GM13976 (cell line): ENCODE measurements around the gene SNED1.
A peak's percentile ranks its signal among the peaks of the same experiment; 100 is the strongest.

Experiments
- DNase-seq: peaks from one replicate; pipeline ENCODE4 v3.0.0; 2012; ENCODE audit warnings: low spot score
- in situ Hi-C: fragments of 300-500 bp; cut with MboI; formaldehyde crosslinking; loops from one replicate; pipeline ENCODE4 v1.12.0; 2022; ENCODE audit warnings: low sequenced_read_pairs, mixed read lengths, inconsistent platforms; ENCODE audit not compliant: unreplicated experiment
- TF ChIP-seq, protein P1 (sequence below): IDR thresholded peaks from 2 replicates; pipeline ENCODE4 v1.5.1; 2012; ENCODE audit warnings: borderline replicate concordance, mild to moderate bottlenecking; ENCODE audit not compliant: insufficient read depth; ENCODE audit errors: extremely low read depth, missing control alignments, control extremely low read depth

The SNED1 gene

DNA sequence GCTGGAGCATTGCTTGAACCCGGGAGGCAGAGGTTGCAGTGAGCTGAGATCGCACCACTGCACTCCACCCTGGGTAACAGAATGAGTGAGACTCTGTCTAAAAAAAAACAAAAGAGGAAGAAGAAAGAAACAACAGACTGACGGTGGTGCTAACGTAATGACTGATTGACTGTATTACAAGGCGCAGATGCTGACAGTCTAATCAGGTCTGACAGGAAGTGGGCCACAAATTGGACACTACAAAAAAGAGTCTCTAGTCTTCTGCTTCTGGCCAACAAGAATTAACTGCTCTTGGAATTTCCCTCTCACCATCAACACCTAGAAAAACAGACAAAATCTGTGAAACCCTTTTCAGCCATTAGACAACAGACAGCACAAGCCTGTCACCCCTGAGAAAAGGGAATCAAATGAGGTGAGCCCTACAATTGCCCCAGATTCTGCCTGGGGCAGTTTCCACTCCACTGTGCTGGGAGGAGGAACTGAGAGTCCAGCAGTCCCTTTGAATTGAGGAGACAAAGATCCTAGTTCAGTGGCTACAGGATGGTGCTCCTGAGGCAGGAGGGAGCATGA is 43.3 kb downstream of the SNED1 start:
- in situ Hi-C loops, result no loop called here
- DNase-seq, result peak; percentile 75

DNA sequence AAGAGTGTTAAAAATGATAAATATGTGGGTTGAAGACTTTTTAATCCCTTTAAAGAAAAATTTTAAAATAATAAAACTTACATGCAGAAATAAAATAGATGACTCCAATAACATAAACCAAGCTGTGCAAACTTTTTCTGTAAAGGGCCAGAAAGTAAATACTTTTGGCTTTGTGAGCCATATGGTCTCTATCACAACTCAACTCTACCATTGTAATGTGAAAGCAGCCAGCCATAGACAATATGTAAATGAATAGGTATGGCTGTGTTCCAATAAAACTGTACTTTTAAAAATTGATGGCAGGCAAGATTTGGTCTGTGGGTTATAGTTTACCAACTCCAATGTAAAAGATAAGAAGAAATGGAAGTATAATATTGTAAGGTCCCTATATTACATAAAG is 45.2 kb downstream of the SNED1 start:
- in situ Hi-C loops, result no loop called here
- TF ChIP-seq, protein P1, sequence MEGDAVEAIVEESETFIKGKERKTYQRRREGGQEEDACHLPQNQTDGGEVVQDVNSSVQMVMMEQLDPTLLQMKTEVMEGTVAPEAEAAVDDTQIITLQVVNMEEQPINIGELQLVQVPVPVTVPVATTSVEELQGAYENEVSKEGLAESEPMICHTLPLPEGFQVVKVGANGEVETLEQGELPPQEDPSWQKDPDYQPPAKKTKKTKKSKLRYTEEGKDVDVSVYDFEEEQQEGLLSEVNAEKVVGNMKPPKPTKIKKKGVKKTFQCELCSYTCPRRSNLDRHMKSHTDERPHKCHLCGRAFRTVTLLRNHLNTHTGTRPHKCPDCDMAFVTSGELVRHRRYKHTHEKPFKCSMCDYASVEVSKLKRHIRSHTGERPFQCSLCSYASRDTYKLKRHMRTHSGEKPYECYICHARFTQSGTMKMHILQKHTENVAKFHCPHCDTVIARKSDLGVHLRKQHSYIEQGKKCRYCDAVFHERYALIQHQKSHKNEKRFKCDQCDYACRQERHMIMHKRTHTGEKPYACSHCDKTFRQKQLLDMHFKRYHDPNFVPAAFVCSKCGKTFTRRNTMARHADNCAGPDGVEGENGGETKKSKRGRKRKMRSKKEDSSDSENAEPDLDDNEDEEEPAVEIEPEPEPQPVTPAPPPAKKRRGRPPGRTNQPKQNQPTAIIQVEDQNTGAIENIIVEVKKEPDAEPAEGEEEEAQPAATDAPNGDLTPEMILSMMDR, result no peak
- DNase-seq, result no peak

More for the DNA sequence above, 43.3 kb downstream of the SNED1 start:
- TF ChIP-seq, protein P1, result no peak

DNA sequence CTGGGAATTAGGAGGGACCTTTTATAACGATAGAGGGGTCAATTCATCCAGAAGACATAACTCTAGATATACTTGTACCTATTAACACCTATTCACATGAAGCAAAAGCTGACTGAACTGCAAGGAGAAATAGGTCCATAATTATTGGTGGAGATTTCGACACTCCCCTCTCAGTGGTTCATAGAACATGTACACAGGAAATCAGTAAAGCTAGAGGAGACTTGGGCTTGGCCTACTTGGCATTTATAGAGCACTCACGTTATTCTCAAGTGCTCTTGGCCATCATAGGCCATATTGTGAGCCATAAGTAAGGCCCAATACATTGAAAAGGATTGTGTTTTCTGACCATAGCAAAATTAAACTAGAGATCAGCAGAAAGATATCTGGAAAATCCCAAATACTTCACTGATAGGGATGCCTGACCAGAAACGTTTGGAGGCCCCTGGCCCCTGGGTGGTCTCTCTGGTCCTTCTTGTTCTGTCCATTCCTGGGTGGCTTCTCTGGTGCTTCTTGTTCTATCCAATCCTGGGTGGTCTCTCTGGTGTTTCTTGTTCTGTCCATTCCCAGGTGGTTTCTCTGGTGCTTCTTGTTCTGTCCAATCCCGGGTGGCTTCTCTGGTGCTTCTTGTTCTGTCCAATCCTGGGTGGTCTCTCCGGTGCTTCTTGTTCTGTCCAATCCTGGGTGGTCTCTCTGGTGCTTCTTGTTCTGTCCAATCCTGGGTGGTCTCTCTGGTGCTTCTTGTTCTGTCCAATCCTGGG is 49.0 kb downstream of the SNED1 start:
- in situ Hi-C loops, result no loop called here
- TF ChIP-seq, protein P1, result no peak
- no peak for DNase-seq

DNA sequence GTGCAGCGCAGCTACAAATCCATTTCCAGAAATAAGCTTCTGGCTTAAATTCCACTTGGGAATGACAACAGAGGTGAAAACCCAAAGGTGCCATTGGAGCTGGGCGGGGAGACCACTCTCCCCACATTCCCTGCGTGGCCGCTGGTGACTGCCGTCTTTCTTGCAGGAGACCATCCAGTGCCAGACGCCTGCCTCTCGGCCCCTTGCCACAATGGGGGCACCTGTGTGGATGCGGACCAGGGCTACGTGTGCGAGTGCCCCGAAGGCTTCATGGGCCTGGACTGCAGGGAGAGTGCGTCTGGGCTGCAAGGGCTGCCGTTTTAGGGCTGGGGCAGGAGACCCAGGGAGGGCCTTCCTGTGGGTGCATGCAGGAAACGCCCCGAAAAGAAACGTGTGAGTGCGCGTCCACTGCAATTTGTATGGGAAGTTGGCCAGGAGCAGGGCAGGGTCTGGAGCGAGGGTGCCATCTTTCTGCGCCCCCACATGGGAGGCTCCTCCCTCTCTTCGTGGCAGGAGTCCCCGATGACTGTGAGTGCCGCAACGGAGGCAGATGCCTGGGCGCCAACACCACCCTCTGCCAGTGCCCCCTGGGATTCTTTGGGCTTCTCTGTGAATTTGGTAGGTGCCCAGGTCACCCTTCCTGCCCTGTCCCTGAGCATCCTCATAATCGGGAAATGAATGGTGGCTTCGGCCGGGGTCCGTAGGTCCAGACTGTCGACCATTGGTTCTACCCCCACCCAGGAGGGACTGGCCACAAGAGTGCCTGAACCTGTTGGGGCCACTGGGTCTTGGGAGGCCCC is 49.9 kb downstream of the SNED1 start:
- no peak for DNase-seq
- in situ Hi-C loops, result no loop called here
- TF ChIP-seq, protein P1, result no peak

DNA sequence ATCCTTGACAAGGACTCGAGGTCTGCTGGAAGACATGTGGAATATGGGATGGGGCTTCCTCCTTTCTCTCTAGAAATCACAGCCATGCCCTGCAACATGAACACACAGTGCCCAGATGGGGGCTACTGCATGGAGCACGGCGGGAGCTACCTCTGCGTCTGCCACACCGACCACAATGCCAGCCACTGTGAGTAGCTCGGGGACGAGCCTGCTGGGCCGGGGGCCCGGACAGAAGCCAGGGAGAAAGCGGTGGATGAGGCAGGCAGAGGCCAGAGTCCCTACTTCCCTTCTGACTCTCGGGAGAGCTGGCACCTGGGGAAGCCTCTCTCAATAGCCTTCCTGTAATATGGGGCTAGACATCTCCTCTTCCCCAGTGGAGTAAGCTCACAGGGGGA is 50.5 kb downstream of the SNED1 start:
- in situ Hi-C loops, result no loop called here
- no peak for DNase-seq
- TF ChIP-seq, protein P1, result no peak

DNA sequence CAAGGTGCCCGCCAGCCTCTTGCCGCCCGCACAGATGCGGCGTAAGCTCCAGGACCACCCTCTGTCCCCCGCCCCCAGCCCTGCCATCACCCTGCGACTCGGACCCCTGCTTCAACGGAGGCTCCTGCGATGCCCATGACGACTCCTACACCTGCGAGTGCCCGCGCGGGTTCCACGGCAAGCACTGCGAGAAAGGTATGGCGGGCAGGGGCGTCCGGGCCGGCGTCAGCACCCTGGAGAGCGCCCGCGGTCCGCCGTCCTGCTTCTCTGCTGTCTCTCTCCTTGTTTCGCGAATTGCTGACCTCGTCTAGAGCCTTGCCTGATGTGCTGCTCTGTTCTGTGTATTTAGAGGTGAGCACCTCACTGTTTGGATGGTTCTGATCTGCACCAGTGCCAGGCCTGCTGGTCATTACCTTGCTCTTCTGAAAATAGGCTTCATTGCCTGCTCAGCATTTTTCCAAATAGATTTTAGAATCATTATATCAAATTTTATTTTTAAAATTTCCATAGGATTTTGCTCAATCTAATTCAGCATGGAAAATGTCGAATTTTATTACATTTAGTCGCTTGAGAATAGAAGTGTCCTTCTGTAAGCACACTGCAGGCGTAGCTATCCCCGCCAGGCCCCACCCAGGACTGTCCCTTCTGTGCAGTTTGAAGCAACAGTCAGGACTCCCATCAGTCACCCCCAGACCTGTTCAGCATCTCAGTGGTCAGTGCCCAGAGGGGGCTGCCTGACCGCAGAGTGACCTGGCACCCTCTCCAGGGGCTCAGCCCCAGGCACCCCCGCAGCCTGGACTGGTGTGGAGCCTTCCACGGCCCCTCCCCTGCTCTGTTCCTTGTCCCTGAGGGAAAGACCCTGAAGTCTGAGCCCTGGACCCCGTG is 51.6 kb downstream of the SNED1 start:
- DNase-seq, result no peak
- TF ChIP-seq, protein P1, result no peak
- in situ Hi-C loops, result no loop called here
